Smooth muscle cell (in vitro differentiated cells): ENCODE data around the gene KCNQ1OT1. TPM values are rescaled to one million over a fixed set of nuclear protein-coding genes. Genes with fewer than 3 reads are reported as not detected.

Source experiments
- DNase-seq: peaks from one replicate; lab custom pipeline; 2025; ENCODE audit not compliant: unreplicated experiment; lab: John Stamatoyannopoulos, UW
- H2AFZ ChIP-seq: fragments of 200-600 bp; sonication (generic); 2 replicates; pipeline ENCODE4 v1.6.0; 2016; ENCODE audit warnings: antibody characterized with exemption, low read depth, mild to moderate bottlenecking
- H3F3A ChIP-seq: fragments of 200-600 bp; sonication (generic); 2 replicates; pipeline ENCODE4 v1.6.0; 2017; ENCODE audit warnings: antibody characterized with exemption, low read depth
- H3K27ac ChIP-seq: fragments of 200-600 bp; sonication (generic); 2 replicates; pipeline ENCODE4 v1.5.1; 2016; ENCODE audit warnings: low read depth, mild to moderate bottlenecking
- H3K27me3 ChIP-seq: fragments of 200-600 bp; sonication (generic); 2 replicates; pipeline ENCODE4 v1.6.1; 2016; ENCODE audit warnings: low read depth, mild to moderate bottlenecking
- H3K36me3 ChIP-seq: fragments of 200-600 bp; sonication (generic); 2 replicates; pipeline ENCODE4 v1.5.1; 2016; ENCODE audit warnings: low read depth
- H3K4me1 ChIP-seq: fragments of 200-600 bp; sonication (generic); 2 replicates; pipeline ENCODE4 v1.5.1; 2016; ENCODE audit warnings: low read depth
- H3K4me2 ChIP-seq: fragments of 200-600 bp; sonication (generic); 2 replicates; pipeline ENCODE4 v1.6.0; 2016; ENCODE audit warnings: mild to moderate bottlenecking
- H3K4me3 ChIP-seq: fragments of 200-600 bp; sonication (generic); 2 replicates; pipeline ENCODE4 v1.5.1; 2016; ENCODE audit warnings: mild to moderate bottlenecking
- H3K79me2 ChIP-seq: fragments of 200-600 bp; sonication (generic); 2 replicates; pipeline ENCODE4 v1.6.0; 2016; ENCODE audit warnings: low read depth, mild to moderate bottlenecking
- H3K9ac ChIP-seq: fragments of 200-600 bp; sonication (generic); 2 replicates; pipeline ENCODE4 v1.6.0; 2016; ENCODE audit warnings: low read depth
- H3K9me3 ChIP-seq: fragments of 200-600 bp; sonication (generic); replicated peaks from 2 replicates; pipeline ENCODE4 v1.5.1; 2016; ENCODE audit warnings: low read depth
- H4K20me1 ChIP-seq: fragments of 200-600 bp; sonication (generic); 2 replicates; pipeline ENCODE4 v1.6.0; 2016; ENCODE audit warnings: low read depth
- WGBS: methylation state at CpG from one replicate; pipeline ENCODE4 v1.1.7; 2016; ENCODE audit warnings: low lambda C conversion rate; 5-methylcytosine and 5-hydroxymethylcytosine counted together
- polyA plus RNA-seq: library from polyadenylated mRNA; unstranded; fragments of >200 nt; fragmentation: Nextera tagmentation; extraction: Ambion mirVana; gene quantifications from 2 replicates; pipeline ENCODE4 v1.2.1, GENCODE V29; 2016
- total RNA-seq: library from RNA; depleted of rRNA; stranded (reverse); fragments of >200 nt; gene quantifications from 2 replicates; pipeline ENCODE4 v1.2.3, GENCODE V29; 2014
- TF ChIP-seq, protein P1 (sequence below): fragments of 200-600 bp; sonication (generic); IDR thresholded peaks from 2 replicates; pipeline ENCODE4 v1.5.1; 2017; ENCODE audit warnings: borderline replicate concordance, mild to moderate bottlenecking, antibody characterized with exemption; ENCODE audit not compliant: insufficient read depth, poor library complexity, severe bottlenecking

Gene KCNQ1OT1
- total and polyA plus RNA-seq, 2 experiments from 2014 or later: 1.6 to 9.8 TPM

- TF ChIP-seq, protein P1, sequence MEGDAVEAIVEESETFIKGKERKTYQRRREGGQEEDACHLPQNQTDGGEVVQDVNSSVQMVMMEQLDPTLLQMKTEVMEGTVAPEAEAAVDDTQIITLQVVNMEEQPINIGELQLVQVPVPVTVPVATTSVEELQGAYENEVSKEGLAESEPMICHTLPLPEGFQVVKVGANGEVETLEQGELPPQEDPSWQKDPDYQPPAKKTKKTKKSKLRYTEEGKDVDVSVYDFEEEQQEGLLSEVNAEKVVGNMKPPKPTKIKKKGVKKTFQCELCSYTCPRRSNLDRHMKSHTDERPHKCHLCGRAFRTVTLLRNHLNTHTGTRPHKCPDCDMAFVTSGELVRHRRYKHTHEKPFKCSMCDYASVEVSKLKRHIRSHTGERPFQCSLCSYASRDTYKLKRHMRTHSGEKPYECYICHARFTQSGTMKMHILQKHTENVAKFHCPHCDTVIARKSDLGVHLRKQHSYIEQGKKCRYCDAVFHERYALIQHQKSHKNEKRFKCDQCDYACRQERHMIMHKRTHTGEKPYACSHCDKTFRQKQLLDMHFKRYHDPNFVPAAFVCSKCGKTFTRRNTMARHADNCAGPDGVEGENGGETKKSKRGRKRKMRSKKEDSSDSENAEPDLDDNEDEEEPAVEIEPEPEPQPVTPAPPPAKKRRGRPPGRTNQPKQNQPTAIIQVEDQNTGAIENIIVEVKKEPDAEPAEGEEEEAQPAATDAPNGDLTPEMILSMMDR: no peak
- H3K36me3 ChIP-seq: no peaks in the 10 kb centered on the region
- no peaks in the 10 kb centered on the region for H3K27me3 ChIP-seq
These were observed 44.4 kb upstream of the KCNQ1OT1 start for GRCh38 chr11:2744166-2744565.

GRCh38 chr11:2743427-2744110 lies 43.8 kb upstream of the KCNQ1OT1 start:
- no peak overlapping the region for H3K27ac ChIP-seq
- H3K79me2 ChIP-seq: no peaks in the 10 kb centered on the region
- no peak overlapping the region for H2AFZ ChIP-seq
- no peak for DNase-seq
- no peak overlapping the region for H3K4me2 ChIP-seq
- no peaks in the 10 kb centered on the region for H3K27me3 ChIP-seq
- H3K9me3 ChIP-seq: no peaks in the 10 kb centered on the region
- H3K4me3 ChIP-seq: no peak overlapping the region
- WGBS: 75% methylated on average over 21 of the region's 21 CpGs
- H3K36me3 ChIP-seq: no peaks in the 10 kb centered on the region
- no peak overlapping the region for H3K9ac ChIP-seq
- H3F3A ChIP-seq: peaks cover 11% of the 10 kb centered on the region
- H4K20me1 ChIP-seq: no peaks in the 10 kb centered on the region
- TF ChIP-seq, protein P1: no peak
- peaks cover 16% of the 10 kb centered on the region for H3K4me1 ChIP-seq

More at GRCh38 chr11:2744166-2744565, 44.4 kb upstream of the KCNQ1OT1 start:
- Histone ChIP-seq H3K4me3 (no peak overlapping the region), H2AFZ (no peak overlapping the region), H3K79me2 (no peaks in the 10 kb centered on the region), H3K27ac (no peak overlapping the region), H3K9me3 (no peaks in the 10 kb centered on the region), H3K4me2 (no peak overlapping the region), H4K20me1 (no peaks in the 10 kb centered on the region), H3K4me1 (peaks cover 16% of the 10 kb centered on the region), H3F3A (peaks cover 11% of the 10 kb centered on the region), H3K9ac (no peak overlapping the region)
- no peak for DNase-seq
- 96% methylated on average over 9 of the region's 9 CpGs for WGBS

GRCh38 chr11:2742611-2743426 lies 43.0 kb upstream of the KCNQ1OT1 start:
- no peak overlapping the region for H3K4me2 ChIP-seq
- H3K27ac ChIP-seq: no peak overlapping the region
- H3K27me3 ChIP-seq: no peaks in the 10 kb centered on the region
- 95% methylated on average over 20 of the region's 20 CpGs for WGBS
- H4K20me1 ChIP-seq: no peaks in the 10 kb centered on the region
- no peak overlapping the region for H3K4me3 ChIP-seq
- TF ChIP-seq, protein P1: no peak
- H3K9me3 ChIP-seq: no peaks in the 10 kb centered on the region
- no peaks in the 10 kb centered on the region for H3K36me3 ChIP-seq
- no peak overlapping the region for H3K9ac ChIP-seq
- H3F3A ChIP-seq: peaks cover 11% of the 10 kb centered on the region
- peaks cover 16% of the 10 kb centered on the region for H3K4me1 ChIP-seq
- DNase-seq: no peak
- no peaks in the 10 kb centered on the region for H3K79me2 ChIP-seq
- no peak overlapping the region for H2AFZ ChIP-seq
